PC-3 (cell line): ENCODE data around the gene SULF2.
A peak's percentile ranks its signal among the peaks of the same experiment; 100 is the strongest.

ENCODE experiments used
- EZH2 ChIP-seq: fragments of 300-600 bp; sonication (generic); IDR thresholded peaks from one replicate; pipeline ENCODE4 v1.6.1; 2017; ENCODE audit warnings: antibody characterized with exemption, mild to moderate bottlenecking, low read length; ENCODE audit not compliant: unreplicated experiment
- EZH2phosphoT487 ChIP-seq: fragments of 300-600 bp; sonication (generic); IDR thresholded peaks from 2 replicates; pipeline ENCODE4 v1.6.1; 2018; ENCODE audit warnings: mild to moderate bottlenecking, antibody characterized with exemption, low read length, borderline replicate concordance
- TF ChIP-seq, protein P1 (sequence below): fragments of 300-600 bp; sonication (generic); conservative IDR thresholded peaks from 2 replicates; pipeline ENCODE4 v1.5.1; 2017; ENCODE audit warnings: antibody characterized with exemption, low read depth, mild to moderate bottlenecking, low read length

- TF ChIP-seq, protein P1, sequence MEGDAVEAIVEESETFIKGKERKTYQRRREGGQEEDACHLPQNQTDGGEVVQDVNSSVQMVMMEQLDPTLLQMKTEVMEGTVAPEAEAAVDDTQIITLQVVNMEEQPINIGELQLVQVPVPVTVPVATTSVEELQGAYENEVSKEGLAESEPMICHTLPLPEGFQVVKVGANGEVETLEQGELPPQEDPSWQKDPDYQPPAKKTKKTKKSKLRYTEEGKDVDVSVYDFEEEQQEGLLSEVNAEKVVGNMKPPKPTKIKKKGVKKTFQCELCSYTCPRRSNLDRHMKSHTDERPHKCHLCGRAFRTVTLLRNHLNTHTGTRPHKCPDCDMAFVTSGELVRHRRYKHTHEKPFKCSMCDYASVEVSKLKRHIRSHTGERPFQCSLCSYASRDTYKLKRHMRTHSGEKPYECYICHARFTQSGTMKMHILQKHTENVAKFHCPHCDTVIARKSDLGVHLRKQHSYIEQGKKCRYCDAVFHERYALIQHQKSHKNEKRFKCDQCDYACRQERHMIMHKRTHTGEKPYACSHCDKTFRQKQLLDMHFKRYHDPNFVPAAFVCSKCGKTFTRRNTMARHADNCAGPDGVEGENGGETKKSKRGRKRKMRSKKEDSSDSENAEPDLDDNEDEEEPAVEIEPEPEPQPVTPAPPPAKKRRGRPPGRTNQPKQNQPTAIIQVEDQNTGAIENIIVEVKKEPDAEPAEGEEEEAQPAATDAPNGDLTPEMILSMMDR = peak; percentile 96
- TF ChIP-seq EZH2phosphoT487 (no peak), EZH2 (no peak)
These were observed 107.4 kb downstream of the SULF2 start for GRCh38 chr20:47677635-47678453.
